Stimulated activated memory B cell treated with anti-CD40 and anti-IgM and Interleukin-4, amounts not matched to agents 10 μg/mL and 1 μg/mL and 100 μg/mL, for 72 hours (primary cell): ENCODE results near the gene PICK1.

Experiments
- ATAC-seq: fragments of 150-1000 bp; cut with Tn5 transposase; 2 replicates; pipeline ENCODE4 v1.10.0; 2021
- H3K27ac Mint-ChIP-seq: one replicate; pipeline ENCODE4 v1.8.0; 2022; ENCODE audit warnings: mild to moderate bottlenecking, mixed read lengths
- H3K27me3 Mint-ChIP-seq: one replicate; pipeline ENCODE4 v1.8.0; 2022; ENCODE audit warnings: mixed read lengths
- H3K36me3 Mint-ChIP-seq: one replicate; pipeline ENCODE4 v1.8.0; 2022; ENCODE audit warnings: mixed read lengths
- H3K4me1 Mint-ChIP-seq: one replicate; pipeline ENCODE4 v1.8.0; 2022; ENCODE audit warnings: mixed read lengths
- H3K4me3 Mint-ChIP-seq: one replicate; pipeline ENCODE4 v1.8.0; 2022; ENCODE audit warnings: mild to moderate bottlenecking, moderate library complexity, mixed read lengths
- H3K9me3 Mint-ChIP-seq: one replicate; pipeline ENCODE4 v1.8.0; 2022; ENCODE audit warnings: mixed read lengths

PICK1 gene

GRCh38 chr22:38085056-38085455 is 27.9 kb downstream of the PICK1 start:
- peaks cover 11% of the 10 kb centered on the region for H3K36me3 Mint-ChIP-seq
- H3K27me3 Mint-ChIP-seq, result peaks cover 48% of the 10 kb centered on the region
- H3K4me3 Mint-ChIP-seq, result no peak overlapping the region
- no peaks in the 10 kb centered on the region for H3K9me3 Mint-ChIP-seq
- peaks cover 10% of the 10 kb centered on the region for H3K4me1 Mint-ChIP-seq
- no peak for ATAC-seq
- no peak overlapping the region for H3K27ac Mint-ChIP-seq

GRCh38 chr22:38085501-38085900 is 28.3 kb downstream of the PICK1 start:
- Mint-ChIP-seq H3K4me1 (peaks cover 10% of the 10 kb centered on the region), H3K4me3 (no peak overlapping the region), H3K9me3 (no peaks in the 10 kb centered on the region), H3K27me3 (peaks cover 43% of the 10 kb centered on the region), H3K36me3 (peaks cover 11% of the 10 kb centered on the region), H3K27ac (no peak overlapping the region)
- ATAC-seq, result no peak

- Mint-ChIP-seq H3K36me3 (peaks cover 11% of the 10 kb centered on the region), H3K27ac (no peak overlapping the region), H3K4me3 (no peak overlapping the region), H3K4me1 (peaks cover 10% of the 10 kb centered on the region), H3K27me3 (peaks cover 42% of the 10 kb centered on the region), H3K9me3 (no peaks in the 10 kb centered on the region)
- ATAC-seq, result no peak
These were observed 29.0 kb downstream of the PICK1 start for GRCh38 chr22:38086001-38086845.

- no peak overlapping the region for H3K27ac Mint-ChIP-seq
- H3K27me3 Mint-ChIP-seq, result peaks cover 38% of the 10 kb centered on the region
These were observed 29.7 kb downstream of the PICK1 start for GRCh38 chr22:38086942-38087341.

GRCh38 chr22:38087855-38088254 is 30.7 kb downstream of the PICK1 start:
- Mint-ChIP-seq H3K4me3 (no peak overlapping the region), H3K36me3 (peaks cover 11% of the 10 kb centered on the region), H3K27ac (no peak overlapping the region), H3K9me3 (no peaks in the 10 kb centered on the region), H3K27me3 (peaks cover 29% of the 10 kb centered on the region), H3K4me1 (no peaks in the 10 kb centered on the region)
- no peak for ATAC-seq

More at GRCh38 chr22:38086942-38087341, 29.7 kb downstream of the PICK1 start:
- Mint-ChIP-seq H3K36me3 (peaks cover 11% of the 10 kb centered on the region), H3K9me3 (no peaks in the 10 kb centered on the region), H3K4me1 (peaks cover 7% of the 10 kb centered on the region), H3K4me3 (no peak overlapping the region)
- ATAC-seq, result no peak

GRCh38 chr22:38088629-38089473 is 31.6 kb downstream of the PICK1 start:
- peaks cover 19% of the 10 kb centered on the region for H3K27me3 Mint-ChIP-seq
- no peaks in the 10 kb centered on the region for H3K4me1 Mint-ChIP-seq
- no peak overlapping the region for H3K27ac Mint-ChIP-seq
- no peaks in the 10 kb centered on the region for H3K9me3 Mint-ChIP-seq
- peaks cover 19% of the 10 kb centered on the region for H3K36me3 Mint-ChIP-seq
- H3K4me3 Mint-ChIP-seq, result no peak overlapping the region
- peak; percentile 32 for ATAC-seq

GRCh38 chr22:38089474-38089851 is 32.3 kb downstream of the PICK1 start:
- ATAC-seq, result peak; percentile 56
- H3K4me1 Mint-ChIP-seq, result no peaks in the 10 kb centered on the region
- peaks cover 23% of the 10 kb centered on the region for H3K36me3 Mint-ChIP-seq
- H3K9me3 Mint-ChIP-seq, result no peaks in the 10 kb centered on the region
- H3K27ac Mint-ChIP-seq, result no peak overlapping the region
- no peak overlapping the region for H3K4me3 Mint-ChIP-seq
- H3K27me3 Mint-ChIP-seq, result peaks cover 16% of the 10 kb centered on the region

GRCh38 chr22:38097058-38097457 is 39.9 kb downstream of the PICK1 start:
- no peak for ATAC-seq
- no peaks in the 10 kb centered on the region for H3K27me3 Mint-ChIP-seq
- no peaks in the 10 kb centered on the region for H3K9me3 Mint-ChIP-seq
- H3K4me3 Mint-ChIP-seq, result no peak overlapping the region
- peaks cover 21% of the 10 kb centered on the region for H3K36me3 Mint-ChIP-seq
- no peaks in the 10 kb centered on the region for H3K4me1 Mint-ChIP-seq
- H3K27ac Mint-ChIP-seq, result no peak overlapping the region

GRCh38 chr22:38097557-38098409 is 40.6 kb downstream of the PICK1 start:
- H3K4me1 Mint-ChIP-seq, result no peaks in the 10 kb centered on the region
- ATAC-seq, result peak; percentile 27
- H3K9me3 Mint-ChIP-seq, result no peaks in the 10 kb centered on the region
- H3K4me3 Mint-ChIP-seq, result no peak overlapping the region
- H3K27ac Mint-ChIP-seq, result no peak overlapping the region
- H3K27me3 Mint-ChIP-seq, result no peaks in the 10 kb centered on the region
- H3K36me3 Mint-ChIP-seq, result peaks cover 21% of the 10 kb centered on the region

- H3K9me3 Mint-ChIP-seq, result no peaks in the 10 kb centered on the region
- ATAC-seq, result no peak
- no peaks in the 10 kb centered on the region for H3K4me1 Mint-ChIP-seq
- peaks cover 15% of the 10 kb centered on the region for H3K36me3 Mint-ChIP-seq
- no peak overlapping the region for H3K4me3 Mint-ChIP-seq
- no peak overlapping the region for H3K27ac Mint-ChIP-seq
- no peaks in the 10 kb centered on the region for H3K27me3 Mint-ChIP-seq
These were observed 41.4 kb downstream of the PICK1 start for GRCh38 chr22:38098410-38099249.

- no peak overlapping the region for H3K4me3 Mint-ChIP-seq
- no peaks in the 10 kb centered on the region for H3K9me3 Mint-ChIP-seq
- no peaks in the 10 kb centered on the region for H3K27me3 Mint-ChIP-seq
- H3K27ac Mint-ChIP-seq, result no peak overlapping the region
- no peaks in the 10 kb centered on the region for H3K4me1 Mint-ChIP-seq
- no peak for ATAC-seq
- H3K36me3 Mint-ChIP-seq, result peaks cover 13% of the 10 kb centered on the region
These were observed 46.4 kb downstream of the PICK1 start for GRCh38 chr22:38103641-38104040.

- H3K4me3 Mint-ChIP-seq, result no peak overlapping the region
- H3K4me1 Mint-ChIP-seq, result no peaks in the 10 kb centered on the region
- no peak overlapping the region for H3K27ac Mint-ChIP-seq
These were observed 46.9 kb downstream of the PICK1 start for GRCh38 chr22:38104084-38104483.

GRCh38 chr22:38106814-38107578 is 49.8 kb downstream of the PICK1 start:
- no peak for ATAC-seq
- Mint-ChIP-seq H3K4me1 (no peaks in the 10 kb centered on the region), H3K36me3 (peaks cover 15% of the 10 kb centered on the region), H3K4me3 (no peak overlapping the region), H3K27me3 (no peaks in the 10 kb centered on the region), H3K9me3 (peaks cover 3% of the 10 kb centered on the region), H3K27ac (no peak overlapping the region)

More at GRCh38 chr22:38104084-38104483, 46.9 kb downstream of the PICK1 start:
- Mint-ChIP-seq H3K27me3 (no peaks in the 10 kb centered on the region), H3K36me3 (peaks cover 15% of the 10 kb centered on the region), H3K9me3 (no peaks in the 10 kb centered on the region)
- no peak for ATAC-seq
